ENCODE results near the gene TSFM. TPM values are rescaled to one million over a fixed set of nuclear protein-coding genes. Genes with fewer than 3 reads are reported as not detected.

Gene TSFM
- total and polyA plus RNA-seq, 9 of the 15 experiments (the other 6 are each of a cell fraction or from before 2014, with no cell fraction given): 44.6 to 198 (median 60.2) TPM

- TF ChIP-seq ZBTB11 (CRISPR knock-in tag; IDR thresholded peaks at IDR 0.05) (no peak), PHB (CRISPR knock-in tag; IDR thresholded peaks at IDR 0.05) (no peak), SIX5 (IDR thresholded peaks at IDR 0.05; ENCODE audit: borderline replicate concordance in 1 of 2, insufficient read depth in 1 of 2, low read depth in 1 of 2, low read length in 2 of 2) (no peak), MBD1 (CRISPR knock-in tag; IDR thresholded peaks at IDR 0.05) (no peak), ZNF609 (CRISPR knock-in tag; IDR thresholded peaks at IDR 0.05; ENCODE audit: borderline replicate concordance) (no peak), TRIM25 (IDR thresholded peaks at IDR 0.05; ENCODE audit: borderline replicate concordance) (no peak), PTTG1 (tag; IDR thresholded peaks at IDR 0.05; ENCODE audit: low read depth) (no peak), KDM5B (IDR thresholded peaks at IDR 0.05; ENCODE audit: insufficient replicate concordance, low read depth, low read length) (peak; percentile 71), EWSR1 (IDR thresholded peaks at IDR 0.05; ENCODE audit: borderline replicate concordance, low read depth, partially characterized antibody) (no peak), FOXA3 (CRISPR knock-in tag; conservative IDR thresholded peaks at IDR 0.05 in 1 of 2, IDR thresholded peaks at IDR 0.05 in 1 of 2) (0 out of 4 replicates have a peak, but pooled peaks of 1 of the 2 experiments have one; percentile 5)
Observed at GRCh38 chr12:57846577-57847319, 64.2 kb downstream of the TSFM start, which contains the start of gene CTDSP2 (continued).

All from K562 (cell line).